HEK293 (cell line): Measurements from ENCODE around the gene RSRC2.

Experiments
- CTCF ChIP-seq: fragments of 450-650 bp; formaldehyde crosslinking; IDR thresholded peaks from 2 replicates; pipeline ENCODE4 v1.5.1; 2016; ENCODE audit warnings: missing biosample characterization, missing genetic modification characterization
- YY1 ChIP-seq: fragments of 450-650 bp; formaldehyde crosslinking; IDR thresholded peaks from 2 replicates; pipeline ENCODE4 v1.5.1; 2018; ENCODE audit warnings: missing biosample characterization, missing genetic modification characterization
- ZBTB7A ChIP-seq: fragments of 450-650 bp; formaldehyde crosslinking; IDR thresholded peaks from 2 replicates; pipeline ENCODE4 v1.5.1; 2016; ENCODE audit warnings: low read depth, missing biosample characterization, missing genetic modification characterization
- ZNF350 ChIP-seq: fragments of 450-650 bp; formaldehyde crosslinking; IDR thresholded peaks from 2 replicates; pipeline ENCODE4 v1.5.0; 2017; ENCODE audit warnings: missing biosample characterization, mild to moderate bottlenecking, missing genetic modification characterization
- ZNF513 ChIP-seq: fragments of 450-650 bp; IDR thresholded peaks from 2 replicates; pipeline ENCODE4 v1.5.1; 2018; ENCODE audit warnings: missing biosample characterization, missing genetic modification characterization
- ZNF555 ChIP-seq: fragments of 450-650 bp; formaldehyde crosslinking; conservative IDR thresholded peaks from 2 replicates; pipeline ENCODE4 v1.5.1; 2017; ENCODE audit warnings: missing biosample characterization, mild to moderate bottlenecking, missing genetic modification characterization, inconsistent platforms
- ZNF658 ChIP-seq: fragments of 450-650 bp; formaldehyde crosslinking; IDR thresholded peaks from 2 replicates; pipeline ENCODE4; 2016; ENCODE audit warnings: missing biosample characterization, missing genetic modification characterization
- ZNF704 ChIP-seq: fragments of 450-650 bp; formaldehyde crosslinking; IDR thresholded peaks from 2 replicates; pipeline ENCODE4 v1.5.1; 2016; ENCODE audit warnings: missing biosample characterization, missing genetic modification characterization

- no peak for TF ChIP-seq CTCF (tag by site-specific recombination)
- TF ChIP-seq ZNF658 (tag by site-specific recombination), result no peak
- TF ChIP-seq ZNF555 (tag by site-specific recombination), result no peak
- no peak for TF ChIP-seq ZNF350
- no peak for TF ChIP-seq YY1 (tag by site-specific recombination)
- TF ChIP-seq ZNF704, result no peak
- no peak for TF ChIP-seq ZNF513 (tag by site-specific recombination)
- no peak for TF ChIP-seq ZBTB7A (tag by site-specific recombination)
Observed at GRCh38 chr12:122489038-122489437, 37.7 kb downstream of the RSRC2 start.
